ENCODE measurements around the gene KLHL7. TPM values are rescaled to one million over a fixed set of nuclear protein-coding genes. Genes with fewer than 3 reads are reported as not detected.

KLHL7 gene
- total and polyA plus RNA-seq, 9 of the 15 experiments (the other 6 are each of a cell fraction or from before 2014, with no cell fraction given) = 4.2 to 63.1 (median 32.3) TPM

GRCh38 chr7:23181684-23182553, 76.3 kb downstream of the KLHL7 start, which contains the start of gene NUP42 (continued):
- peak; percentile 34 for TF ChIP-seq PRDM10 (IDR thresholded peaks at IDR 0.05; ENCODE audit: partially characterized antibody)
- no peak for TF ChIP-seq SRSF3 (IDR thresholded peaks at IDR 0.05; ENCODE audit: insufficient read depth, low read length)
- no peak for TF ChIP-seq ZFP91 (CRISPR knock-in tag; IDR thresholded peaks at IDR 0.05)
- TF ChIP-seq ZNF592 (IDR thresholded peaks at IDR 0.05) = 0 out of 2 replicates have a peak, but pooled peaks have one; percentile 41
- TF ChIP-seq NR4A1 (CRISPR knock-in tag; IDR thresholded peaks at IDR 0.05) = no peak
- no peak for TF ChIP-seq NR4A1 (tag; IDR thresholded peaks at IDR 0.05)
- TF ChIP-seq RFX1 (IDR thresholded peaks at IDR 0.05) = peak; percentile 31; the same call in 1 of the 2 replicates
- TF ChIP-seq ZNF124 (CRISPR knock-in tag; IDR thresholded peaks at IDR 0.05) = no peak
- TF ChIP-seq ZNF584 (CRISPR knock-in tag; IDR thresholded peaks at IDR 0.05; ENCODE audit: low read depth) = no peak
- no peak for TF ChIP-seq HMBOX1 (IDR thresholded peaks at IDR 0.05)
- no peak for TF ChIP-seq ZNF277 (CRISPR knock-in tag; IDR thresholded peaks at IDR 0.05; ENCODE audit: borderline replicate concordance)
- peak; percentile 81; the same call in 1 of the 2 replicates for TF ChIP-seq ZBED1 (IDR thresholded peaks at IDR 0.05)

All from K562 (cell line).